GM12874 (cell line): ENCODE results near the gene CENPA.

Source experiments
- TF ChIP-seq, protein P1 (sequence below): IDR thresholded peaks from 2 replicates; pipeline ENCODE4 v1.5.1; 2011; ENCODE audit warnings: low read depth, mild to moderate bottlenecking, control low read depth, low read length, moderate library complexity; ENCODE audit not compliant: insufficient read depth

CENPA gene

DNA sequence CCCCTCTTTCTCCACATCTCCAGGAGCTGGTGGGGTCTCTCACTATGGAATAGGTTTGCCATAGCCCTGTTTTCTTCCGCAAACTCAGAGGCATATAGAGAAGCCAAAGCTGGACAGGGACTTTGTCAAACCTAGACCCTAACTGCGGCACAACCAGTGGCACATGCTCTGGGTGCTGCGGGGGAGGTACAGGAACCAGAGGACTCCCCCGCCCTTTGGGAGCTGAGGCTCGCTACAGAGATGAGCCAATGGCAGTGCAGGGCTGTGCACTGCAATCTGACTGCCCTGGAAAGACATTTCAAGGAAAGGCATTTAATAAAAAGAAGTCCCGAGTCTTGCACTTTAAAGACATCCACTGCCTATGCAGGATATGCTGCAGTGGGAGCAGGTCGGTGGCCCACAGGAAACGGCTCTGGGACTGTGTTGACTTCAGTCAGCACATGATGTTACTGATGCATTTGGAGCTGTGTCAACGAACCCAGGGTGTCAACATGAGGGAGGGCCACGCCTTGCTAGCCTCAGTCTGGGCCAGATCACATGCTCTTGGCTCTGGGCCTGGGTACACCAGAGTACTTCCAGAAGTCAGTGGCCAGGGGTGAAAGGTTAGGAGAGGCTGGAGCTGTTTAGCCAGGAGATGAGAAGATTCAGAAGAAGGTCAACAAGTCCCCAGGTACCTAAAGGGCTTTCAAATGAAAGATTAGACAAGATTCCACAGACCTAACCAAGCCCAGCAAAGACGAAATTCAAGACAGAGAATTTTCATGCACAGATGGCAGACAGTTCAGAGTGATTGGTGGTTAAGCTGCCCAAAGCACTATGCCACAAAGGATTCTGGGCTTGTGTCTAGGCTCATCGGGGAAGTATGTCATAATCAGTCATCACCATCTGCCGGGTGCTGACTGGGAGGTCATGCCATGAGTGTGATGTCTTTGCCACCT is 13.5 kb upstream of the CENPA start:
- TF ChIP-seq, protein P1, sequence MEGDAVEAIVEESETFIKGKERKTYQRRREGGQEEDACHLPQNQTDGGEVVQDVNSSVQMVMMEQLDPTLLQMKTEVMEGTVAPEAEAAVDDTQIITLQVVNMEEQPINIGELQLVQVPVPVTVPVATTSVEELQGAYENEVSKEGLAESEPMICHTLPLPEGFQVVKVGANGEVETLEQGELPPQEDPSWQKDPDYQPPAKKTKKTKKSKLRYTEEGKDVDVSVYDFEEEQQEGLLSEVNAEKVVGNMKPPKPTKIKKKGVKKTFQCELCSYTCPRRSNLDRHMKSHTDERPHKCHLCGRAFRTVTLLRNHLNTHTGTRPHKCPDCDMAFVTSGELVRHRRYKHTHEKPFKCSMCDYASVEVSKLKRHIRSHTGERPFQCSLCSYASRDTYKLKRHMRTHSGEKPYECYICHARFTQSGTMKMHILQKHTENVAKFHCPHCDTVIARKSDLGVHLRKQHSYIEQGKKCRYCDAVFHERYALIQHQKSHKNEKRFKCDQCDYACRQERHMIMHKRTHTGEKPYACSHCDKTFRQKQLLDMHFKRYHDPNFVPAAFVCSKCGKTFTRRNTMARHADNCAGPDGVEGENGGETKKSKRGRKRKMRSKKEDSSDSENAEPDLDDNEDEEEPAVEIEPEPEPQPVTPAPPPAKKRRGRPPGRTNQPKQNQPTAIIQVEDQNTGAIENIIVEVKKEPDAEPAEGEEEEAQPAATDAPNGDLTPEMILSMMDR: no peak

GRCh38 chr2:26776195-26776800 is 9.6 kb upstream of the CENPA start:
- TF ChIP-seq, protein P1: no peak

DNA sequence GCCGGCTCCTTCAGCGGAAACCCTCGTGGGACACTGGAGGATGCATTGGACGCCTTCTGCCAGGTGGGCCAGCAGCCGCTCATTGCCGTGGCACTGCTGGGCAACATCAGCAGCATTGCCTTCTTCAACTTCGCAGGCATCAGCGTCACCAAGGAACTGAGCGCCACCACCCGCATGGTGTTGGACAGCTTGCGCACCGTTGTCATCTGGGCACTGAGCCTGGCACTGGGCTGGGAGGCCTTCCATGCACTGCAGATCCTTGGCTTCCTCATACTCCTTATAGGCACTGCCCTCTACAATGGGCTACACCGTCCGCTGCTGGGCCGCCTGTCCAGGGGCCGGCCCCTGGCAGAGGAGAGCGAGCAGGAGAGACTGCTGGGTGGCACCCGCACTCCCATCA is 7.8 kb upstream of the CENPA start:
- TF ChIP-seq, protein P1: no peak

GRCh38 chr2:26778507-26778906 is 7.3 kb upstream of the CENPA start:
- TF ChIP-seq, protein P1: no peak

- TF ChIP-seq, protein P1: no peak
Observed at GRCh38 chr2:26780203-26780760, 5.6 kb upstream of the CENPA start.

DNA sequence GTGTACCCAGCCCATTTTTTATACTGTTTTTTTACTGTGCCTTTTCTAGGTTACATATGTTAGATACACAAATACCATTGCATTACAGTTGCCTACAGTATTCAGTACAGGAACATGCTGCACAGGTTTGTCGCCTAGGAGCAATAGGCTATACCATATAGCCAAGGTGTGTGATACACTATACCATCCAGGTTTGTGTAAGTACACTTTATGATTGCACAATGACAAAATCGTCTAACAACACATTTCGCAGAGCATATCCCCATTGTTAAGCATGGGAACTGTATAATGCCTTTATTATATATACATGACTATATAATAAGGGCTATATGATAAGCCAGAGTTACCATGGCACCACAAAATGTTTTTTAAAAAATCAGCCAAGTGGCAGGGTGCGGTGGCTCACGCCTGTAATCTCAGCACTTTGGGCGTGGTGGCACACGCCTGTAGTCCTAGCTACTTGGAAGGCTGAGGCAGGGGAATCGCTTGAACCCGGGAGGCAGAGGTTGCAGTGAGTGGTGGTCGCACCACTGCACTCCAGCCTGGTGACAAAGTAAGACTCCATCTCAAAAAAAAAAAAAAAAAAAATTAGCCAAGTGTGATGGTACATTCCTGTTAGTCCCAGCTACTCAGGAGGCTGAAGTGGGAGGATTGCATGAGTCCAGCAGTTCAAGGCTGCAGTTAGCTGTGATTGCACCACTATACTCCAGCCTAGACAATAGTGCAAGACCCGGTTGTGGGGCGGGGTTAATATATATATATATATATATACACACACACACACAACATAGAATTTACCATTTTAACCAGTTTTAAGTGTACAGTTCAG is 2.8 kb upstream of the CENPA start:
- TF ChIP-seq, protein P1: no peak
